Erythroblast (primary cell): ENCODE results near the gene CSK.

Experiments used
- GATA1 ChIP-seq: IDR thresholded peaks from 2 replicates; pipeline ENCODE4 v1.6.1; 2011; ENCODE audit warnings: low read depth, mild to moderate bottlenecking, control low read depth, low read length, moderate library complexity
- POLR2A ChIP-seq: IDR thresholded peaks from 2 replicates; pipeline ENCODE4 v1.6.1; 2011; ENCODE audit warnings: mild to moderate bottlenecking, low read length

DNA sequence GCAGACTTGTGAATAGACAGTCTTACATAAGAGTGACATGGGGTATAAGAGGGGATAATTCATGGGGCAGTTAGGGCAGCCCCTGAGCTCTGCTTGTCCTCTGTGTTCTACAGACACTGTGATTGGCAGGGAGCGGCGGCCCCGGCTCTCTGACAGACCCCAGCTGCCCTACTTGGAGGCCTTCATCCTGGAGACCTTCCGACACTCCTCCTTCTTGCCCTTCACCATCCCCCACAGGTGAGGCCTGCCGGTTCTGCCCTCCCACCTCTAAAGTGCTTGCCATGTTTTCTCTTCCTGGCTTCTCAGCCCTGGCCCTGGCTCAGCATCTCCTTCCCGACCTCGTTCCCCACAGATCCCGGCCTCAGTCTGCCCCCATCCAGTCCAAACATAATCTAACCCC is 29.9 kb upstream of the CSK start:
- TF ChIP-seq POLR2A, result no peak
- TF ChIP-seq GATA1, result no peak
